NB4 (cell line): ENCODE measurements around the gene CST2.

ENCODE experiments used
- CTCF ChIP-seq: IDR thresholded peaks from one replicate; pipeline ENCODE4 v1.5.1; 2012; ENCODE audit warnings: low read depth, low read length
- TF ChIP-seq, protein P1 (sequence below): IDR thresholded peaks from 2 replicates; pipeline ENCODE4 v1.6.1; 2011; ENCODE audit warnings: low read depth, low read length

GRCh38 chr20:23794841-23795240 lies 31.7 kb downstream of the CST2 start:
- no peak for TF ChIP-seq CTCF
- TF ChIP-seq, protein P1, sequence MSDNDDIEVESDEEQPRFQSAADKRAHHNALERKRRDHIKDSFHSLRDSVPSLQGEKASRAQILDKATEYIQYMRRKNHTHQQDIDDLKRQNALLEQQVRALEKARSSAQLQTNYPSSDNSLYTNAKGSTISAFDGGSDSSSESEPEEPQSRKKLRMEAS: no peak
